RWPE1 (cell line): Measurements from ENCODE around the gene SPATA2L.
"Not testable (repeated sequence)": the region's sequence is repeated elsewhere in the genome, so short reads cannot be mapped to it uniquely, and the experiment has no call there.

Experiments
- CTCF ChIA-PET: fragments of 350-600 bp; sonication (Branson Sonifier 250); formaldehyde crosslinking; extraction: SDS; loops from one replicate; lab custom pipeline; 2021; lab: Yijun Ruan, JAX
- POLR2A ChIA-PET: fragments of 400-600 bp; formaldehyde crosslinking; extraction: SDS; loops from one replicate; lab custom pipeline; 2020; ENCODE audit warnings: antibody characterized with exemption; ENCODE audit not compliant: low non-redundant PET; lab: Yijun Ruan, JAX
- DNase-seq: peaks from one replicate; pipeline ENCODE4 v3.0.0; 2012; ENCODE audit warnings: low spot score
- H3K27ac ChIP-seq: fragments of 450-650 bp; 2 replicates; pipeline ENCODE4 v1.5.1; 2017
- CTCF ChIP-seq: fragments of 450-650 bp; conservative IDR thresholded peaks from 2 replicates; pipeline ENCODE4 v1.5.1; 2017; ENCODE audit warnings: low read depth, mild to moderate bottlenecking

Gene SPATA2L

GRCh38 chr16:89700649-89701424 is 668 bp downstream of the SPATA2L start:
- H3K27ac ChIP-seq: peak overlapping the region; percentile 76
- TF ChIP-seq CTCF: no peak
- no peak for DNase-seq
- ChIA-PET POLR2A (interaction anchor here (0.7 to 1.5 kb wide), 3 partner anchors 22 to 140 kb away, joined by 3 read pairs; no protein-coding TSS in a partner anchor), CTCF (interaction anchor here (0.5 to 1.6 kb wide), 11 partner anchors 9 to 465 kb away, joined by 3 to 8 read pairs (median 3); partner anchors contain the start of genes CHMP1A and SPATA33)

- ChIA-PET POLR2A (interaction anchor here (0.9 to 1.5 kb wide), 2 partner anchors 23 to 138 kb away, joined by 3 read pairs; no protein-coding TSS in a partner anchor), CTCF (interaction anchor here (0.5 to 1.6 kb wide), 10 partner anchors 9 to 364 kb away, joined by 3 to 8 read pairs (median 4); partner anchors contain the start of genes CHMP1A, SPATA33 and VPS9D1)
- DNase-seq: peak; percentile 94
- TF ChIP-seq CTCF: peak; percentile 85
- peak overlapping the region; percentile 76 for H3K27ac ChIP-seq
These were observed 1.3 kb downstream of the SPATA2L start for GRCh38 chr16:89700100-89700648.

- CTCF ChIA-PET: interaction anchor here (0.6 to 1.3 kb wide), 7 partner anchors 8 to 927 kb away, joined by 3 to 7 read pairs (median 4); partner anchors contain the start of genes CHMP1A, SPATA33 and VPS9D1
- POLR2A ChIA-PET: not testable (repeated sequence)
- H3K27ac ChIP-seq: peak overlapping the region; percentile 76
These were observed 1.8 kb downstream of the SPATA2L start for GRCh38 chr16:89699629-89700099.

GRCh38 chr16:89698717-89699116 is 2.8 kb downstream of the SPATA2L start:
- DNase-seq, CTCF ChIA-PET: not testable (repeated sequence)
- POLR2A ChIA-PET: interaction anchor here (1.0 kb wide), 1 partner anchor 10 kb away, joined by 3 read pairs; no protein-coding TSS in a partner anchor
- H3K27ac ChIP-seq: peak overlapping the region; percentile 27; the same call in 1 of the 2 replicates

More at GRCh38 chr16:89699629-89700099, 1.8 kb downstream of the SPATA2L start:
- not testable (repeated sequence) for DNase-seq

GRCh38 chr16:89697616-89698331 is 3.7 kb downstream of the SPATA2L start:
- POLR2A ChIA-PET: interaction anchor here (0.6 to 1.0 kb wide), 2 partner anchors 9 to 45 kb away, joined by 3 to 4 read pairs; no protein-coding TSS in a partner anchor
- peak overlapping the region; percentile 27 for H3K27ac ChIP-seq

GRCh38 chr16:89697161-89697615 is 4.3 kb downstream of the SPATA2L start:
- peak overlapping the region; percentile 56; the same call in 1 of the 2 replicates for H3K27ac ChIP-seq
- TF ChIP-seq CTCF: no peak
- POLR2A ChIA-PET: interaction anchor here (0.6 to 1.4 kb wide), 2 partner anchors 11 to 26 kb away, joined by 3 read pairs; partner anchors contain the start of gene CDK10
- DNase-seq: no peak
- CTCF ChIA-PET: interaction anchor here (0.5 kb wide), 1 partner anchor 133 kb away, joined by 6 read pairs; no protein-coding TSS in a partner anchor

More at GRCh38 chr16:89697616-89698331, 3.7 kb downstream of the SPATA2L start:
- CTCF ChIA-PET: interaction anchor here (0.5 kb wide), 1 partner anchor 134 kb away, joined by 6 read pairs; no protein-coding TSS in a partner anchor
- no peak for TF ChIP-seq CTCF
- no peak for DNase-seq
